ENCODE data around the gene BMX.

- TF ChIP-seq POLR2A (IDR thresholded peaks at IDR 0.05; ENCODE audit: low read depth, low read length) (no peak), BRCA1 (IDR thresholded peaks at IDR 0.05; ENCODE audit: low read depth, low read length) (no peak), EP300 (IDR thresholded peaks at IDR 0.05; ENCODE audit: borderline replicate concordance in 1 of 2, control insufficient read depth in 1 of 2, low read depth in 2 of 2, low read length in 2 of 2) (no peak), POLR2AphosphoS5 (IDR thresholded peaks at IDR 0.05; ENCODE audit: low read length) (no peak), ASH2L (IDR thresholded peaks at IDR 0.05; ENCODE audit: borderline replicate concordance, low read depth) (no peak), SPI1 (IDR thresholded peaks at IDR 0.05; ENCODE audit: borderline replicate concordance, insufficient read depth, low read depth, low read length) (no peak), ZNF217 (IDR thresholded peaks at IDR 0.05) (no peak), YY1 (IDR thresholded peaks at IDR 0.05; ENCODE audit: low read depth, low read length) (no peak)
- TF ChIP-seq, protein P1, sequence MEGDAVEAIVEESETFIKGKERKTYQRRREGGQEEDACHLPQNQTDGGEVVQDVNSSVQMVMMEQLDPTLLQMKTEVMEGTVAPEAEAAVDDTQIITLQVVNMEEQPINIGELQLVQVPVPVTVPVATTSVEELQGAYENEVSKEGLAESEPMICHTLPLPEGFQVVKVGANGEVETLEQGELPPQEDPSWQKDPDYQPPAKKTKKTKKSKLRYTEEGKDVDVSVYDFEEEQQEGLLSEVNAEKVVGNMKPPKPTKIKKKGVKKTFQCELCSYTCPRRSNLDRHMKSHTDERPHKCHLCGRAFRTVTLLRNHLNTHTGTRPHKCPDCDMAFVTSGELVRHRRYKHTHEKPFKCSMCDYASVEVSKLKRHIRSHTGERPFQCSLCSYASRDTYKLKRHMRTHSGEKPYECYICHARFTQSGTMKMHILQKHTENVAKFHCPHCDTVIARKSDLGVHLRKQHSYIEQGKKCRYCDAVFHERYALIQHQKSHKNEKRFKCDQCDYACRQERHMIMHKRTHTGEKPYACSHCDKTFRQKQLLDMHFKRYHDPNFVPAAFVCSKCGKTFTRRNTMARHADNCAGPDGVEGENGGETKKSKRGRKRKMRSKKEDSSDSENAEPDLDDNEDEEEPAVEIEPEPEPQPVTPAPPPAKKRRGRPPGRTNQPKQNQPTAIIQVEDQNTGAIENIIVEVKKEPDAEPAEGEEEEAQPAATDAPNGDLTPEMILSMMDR (IDR thresholded peaks at IDR 0.05 in 2 of 3, conservative IDR thresholded peaks at IDR 0.05 in 1 of 3; ENCODE audit: control insufficient read depth in 2 of 3, extremely low read depth in 1 of 3, insufficient read depth in 1 of 3, low read depth in 3 of 3, low read length in 3 of 3): no peak
These were observed 60.3 kb downstream of the BMX start for GRCh38 chrX:15560924-15561323.
